Natural killer cell (primary cell): ENCODE measurements around the gene SMYD2. TPM values are rescaled to one million over a fixed set of nuclear protein-coding genes. Genes with fewer than 3 reads are reported as not detected.

Experiments
- ATAC-seq, 3 donors: fragments of 150-1000 bp in 2 of 3; fragments of 200-7000 bp in 1 of 3; cut with Tn5 transposase; 1 replicate in 1 of 3; 2 replicates in 2 of 3; pipeline ENCODE4 v1.10.0; 2021; ENCODE audit warnings: mild to moderate bottlenecking in 2 of 3, moderate library complexity in 2 of 3
- DNase-seq, 2 donors: peaks; one replicate each; pipeline versions ENCODE4 v3.0.0 to v3.0.0-alpha.2; 2013 to 2021; ENCODE audit warnings: mixed read lengths in 1 of 2
- H3K27ac ChIP-seq: one replicate; pipeline ENCODE4 v1.5.1; 2013; ENCODE audit warnings: mild to moderate bottlenecking, low read length
- H3K27me3 ChIP-seq: one replicate; pipeline ENCODE4 v1.6.1; 2013; ENCODE audit warnings: low read length; ENCODE audit not compliant: control insufficient read depth, insufficient read depth
- H3K36me3 ChIP-seq: one replicate; pipeline ENCODE4 v1.6.1; 2013; ENCODE audit warnings: low read length; ENCODE audit not compliant: control insufficient read depth, insufficient read depth
- H3K4me1 ChIP-seq: one replicate; pipeline ENCODE4 v1.6.1; 2013; ENCODE audit warnings: low read length; ENCODE audit not compliant: control insufficient read depth, insufficient read depth
- H3K4me3 ChIP-seq: one replicate; pipeline ENCODE4 v1.5.1; 2013; ENCODE audit warnings: low read length
- H3K9me3 ChIP-seq: one replicate; pipeline ENCODE4 v1.6.1; 2013; ENCODE audit warnings: low read length; ENCODE audit not compliant: control insufficient read depth, insufficient read depth
- H3K27ac Mint-ChIP-seq, 2 donors: one replicate each; pipeline ENCODE4 v1.8.0; 2022; ENCODE audit warnings: mild to moderate bottlenecking in 2 of 2, mixed read lengths in 2 of 2, moderate library complexity in 1 of 2
- H3K27me3 Mint-ChIP-seq, 2 donors: one replicate each; pipeline ENCODE4 v1.8.0; 2022; ENCODE audit warnings: low read depth in 2 of 2, mixed read lengths in 2 of 2
- H3K36me3 Mint-ChIP-seq: one replicate; pipeline ENCODE4 v1.8.0; 2022; ENCODE audit warnings: mixed read lengths
- H3K4me1 Mint-ChIP-seq, 2 donors: one replicate each; pipeline ENCODE4 v1.8.0; 2022; ENCODE audit warnings: mixed read lengths in 2 of 2
- H3K4me3 Mint-ChIP-seq: one replicate; pipeline ENCODE4 v1.8.0; 2022; ENCODE audit warnings: mild to moderate bottlenecking, moderate library complexity, mixed read lengths
- H3K9me3 Mint-ChIP-seq, 2 donors: one replicate each; pipeline ENCODE4 v1.8.0; 2022; ENCODE audit warnings: mixed read lengths in 2 of 2
- WGBS: methylation state at CpG from one replicate; pipeline ENCODE4 v1.1.7; 2013; ENCODE audit warnings: missing lambda C conversion rate; ENCODE audit not compliant: insufficient coverage; 5-methylcytosine and 5-hydroxymethylcytosine counted together
- intact Hi-C: fragments of 100-400 bp; cut with micrococcal nuclease; formaldehyde crosslinking; loops from one replicate; pipeline ENCODE4 v1.14.2; 2022
- total RNA-seq, 4 donors: library from RNA; stranded (reverse); fragments of 120-200 nt in 1 of 4; gene quantifications; one replicate each; pipeline versions ENCODE4 v1.2.3 to v1.2.4, GENCODE V29; 2013 to 2022
- TF ChIP-seq, protein P1 (sequence below): fragments of 200-600 bp; IDR thresholded peaks from one replicate; pipeline ENCODE4 v1.8.0; 2022; ENCODE audit warnings: antibody characterized with exemption

Gene SMYD2
- total RNA-seq, 3 donors from 2014 or later (not counting 1 experiment from before 2014, with no cell fraction given), result 23.1 to 27.8 (median 26.9) TPM

DNA sequence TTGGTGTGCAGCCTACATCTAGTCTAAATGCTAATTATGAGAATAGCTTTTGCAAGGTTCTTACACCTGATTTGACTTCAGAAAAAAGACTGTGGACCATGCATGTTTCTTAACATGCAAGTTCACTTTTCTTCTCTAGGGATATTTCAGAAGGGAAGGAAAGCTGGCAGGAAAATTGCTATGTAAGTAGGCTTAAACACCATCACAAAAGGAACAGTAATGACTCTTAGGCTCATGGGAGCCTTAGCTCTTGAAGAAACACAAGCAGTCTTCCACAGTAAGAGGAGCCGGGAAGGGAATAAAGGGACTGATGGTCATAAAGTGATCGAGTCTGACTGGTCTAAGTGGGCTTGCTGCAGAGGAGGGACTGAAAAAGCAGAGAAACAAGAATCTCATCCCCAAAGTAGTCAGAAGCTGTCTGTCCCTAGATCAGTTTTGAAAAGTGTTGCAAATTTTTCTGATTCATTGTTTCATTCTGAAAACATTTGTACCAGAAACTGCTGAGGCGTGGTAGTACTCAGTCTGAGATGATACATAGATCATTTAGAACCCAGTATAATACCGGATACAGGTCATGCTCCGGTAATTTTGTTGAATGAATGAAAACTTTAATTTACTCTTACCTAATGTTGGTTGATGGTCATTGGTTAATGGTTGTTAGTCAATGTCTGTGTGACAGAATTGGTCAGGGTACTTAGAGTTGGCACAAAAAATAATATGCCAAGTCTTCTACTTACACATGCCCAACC is 40.9 kb downstream of the SMYD2 start:
- Histone ChIP-seq H3K27ac (no peak overlapping the region), H3K4me1 (no peaks in the 10 kb centered on the region), H3K9me3 (no peaks in the 10 kb centered on the region), H3K36me3 (peaks cover 13% of the 10 kb centered on the region), H3K27me3 (no peaks in the 10 kb centered on the region), H3K4me3 (no peak overlapping the region)
- no peak overlapping the region for H3K27ac Mint-ChIP-seq
- intact Hi-C loops, result no loop called here
- H3K27me3 Mint-ChIP-seq, result no peaks in the 10 kb centered on the region
- no peak overlapping the region for H3K4me3 Mint-ChIP-seq
- DNase-seq (no peak), ATAC-seq (no peak)
- H3K4me1 Mint-ChIP-seq, result no peaks in the 10 kb centered on the region
- TF ChIP-seq, protein P1, sequence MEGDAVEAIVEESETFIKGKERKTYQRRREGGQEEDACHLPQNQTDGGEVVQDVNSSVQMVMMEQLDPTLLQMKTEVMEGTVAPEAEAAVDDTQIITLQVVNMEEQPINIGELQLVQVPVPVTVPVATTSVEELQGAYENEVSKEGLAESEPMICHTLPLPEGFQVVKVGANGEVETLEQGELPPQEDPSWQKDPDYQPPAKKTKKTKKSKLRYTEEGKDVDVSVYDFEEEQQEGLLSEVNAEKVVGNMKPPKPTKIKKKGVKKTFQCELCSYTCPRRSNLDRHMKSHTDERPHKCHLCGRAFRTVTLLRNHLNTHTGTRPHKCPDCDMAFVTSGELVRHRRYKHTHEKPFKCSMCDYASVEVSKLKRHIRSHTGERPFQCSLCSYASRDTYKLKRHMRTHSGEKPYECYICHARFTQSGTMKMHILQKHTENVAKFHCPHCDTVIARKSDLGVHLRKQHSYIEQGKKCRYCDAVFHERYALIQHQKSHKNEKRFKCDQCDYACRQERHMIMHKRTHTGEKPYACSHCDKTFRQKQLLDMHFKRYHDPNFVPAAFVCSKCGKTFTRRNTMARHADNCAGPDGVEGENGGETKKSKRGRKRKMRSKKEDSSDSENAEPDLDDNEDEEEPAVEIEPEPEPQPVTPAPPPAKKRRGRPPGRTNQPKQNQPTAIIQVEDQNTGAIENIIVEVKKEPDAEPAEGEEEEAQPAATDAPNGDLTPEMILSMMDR, result no peak
- H3K36me3 Mint-ChIP-seq, result peaks cover 19% of the 10 kb centered on the region
- WGBS, result 77% methylated on average over 4 of the region's 5 CpGs
- no peaks in the 10 kb centered on the region for H3K9me3 Mint-ChIP-seq

GRCh38 chr1:214324896-214325800 is 44.2 kb downstream of the SMYD2 start:
- ATAC-seq (no peak), DNase-seq (no peak)
- Mint-ChIP-seq H3K36me3 (peaks cover 11% of the 10 kb centered on the region), H3K4me3 (no peak overlapping the region), H3K9me3 (no peaks in the 10 kb centered on the region), H3K4me1 (no peaks in the 10 kb centered on the region), H3K27ac (no peak overlapping the region), H3K27me3 (no peaks in the 10 kb centered on the region)
- Histone ChIP-seq H3K36me3 (peaks cover 3% of the 10 kb centered on the region), H3K27me3 (no peaks in the 10 kb centered on the region), H3K4me1 (no peaks in the 10 kb centered on the region), H3K27ac (no peak overlapping the region), H3K9me3 (no peaks in the 10 kb centered on the region), H3K4me3 (no peak overlapping the region)
- 100% methylated on average over 8 of the region's 8 CpGs for whole genome bisulfite sequencing
- TF ChIP-seq, protein P1, result no peak
- intact Hi-C loops, result no loop called here

DNA sequence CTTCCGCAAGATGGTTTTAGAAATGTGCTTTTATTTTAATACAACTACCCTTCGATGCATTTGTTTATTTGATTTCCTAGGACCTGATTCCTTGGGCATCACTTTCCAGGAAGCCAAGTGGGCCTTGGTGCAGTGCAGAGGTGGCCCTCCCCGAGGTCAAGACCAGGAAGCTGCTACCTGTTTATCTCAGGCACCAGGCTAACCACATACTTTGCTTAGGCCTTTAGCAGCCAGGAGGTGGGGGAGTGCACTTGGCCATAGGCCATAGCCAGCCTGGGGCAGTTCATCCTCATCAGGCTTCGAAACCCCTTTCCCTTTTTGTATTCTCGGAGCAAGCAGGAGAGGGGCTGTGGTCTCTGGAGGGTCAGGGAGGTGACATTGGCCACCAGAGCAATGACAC is 45.4 kb downstream of the SMYD2 start:
- Mint-ChIP-seq H3K4me1 (no peaks in the 10 kb centered on the region), H3K27ac (no peak overlapping the region), H3K36me3 (peaks cover 11% of the 10 kb centered on the region), H3K4me3 (no peak overlapping the region), H3K27me3 (no peaks in the 10 kb centered on the region), H3K9me3 (no peaks in the 10 kb centered on the region)
- 55% methylated on average over 4 of the region's 5 CpGs for WGBS
- ATAC-seq, result no peak
- TF ChIP-seq, protein P1, result no peak
- Histone ChIP-seq H3K9me3 (no peaks in the 10 kb centered on the region), H3K27me3 (no peaks in the 10 kb centered on the region), H3K4me3 (no peak overlapping the region), H3K4me1 (no peaks in the 10 kb centered on the region), H3K27ac (no peak overlapping the region), H3K36me3 (peaks cover 3% of the 10 kb centered on the region)
- no peak for DNase-seq
- intact Hi-C loops, result no loop called here
